Stimulated activated CD8-positive, alpha-beta memory T cell treated with anti-CD3 and anti-CD28 coated beads, Interleukin-7, amount 100 ng/mL, for 48 hours (primary cell): Measurements from ENCODE around the gene NCF2.

ENCODE experiments used
- DNase-seq, 2 donors: peaks; one replicate each; pipeline ENCODE4 v3.0.0-alpha.2; 2020; ENCODE audit warnings: low read depth in 1 of 2; ENCODE audit errors: extremely low read depth in 1 of 2

NCF2 gene

DNA sequence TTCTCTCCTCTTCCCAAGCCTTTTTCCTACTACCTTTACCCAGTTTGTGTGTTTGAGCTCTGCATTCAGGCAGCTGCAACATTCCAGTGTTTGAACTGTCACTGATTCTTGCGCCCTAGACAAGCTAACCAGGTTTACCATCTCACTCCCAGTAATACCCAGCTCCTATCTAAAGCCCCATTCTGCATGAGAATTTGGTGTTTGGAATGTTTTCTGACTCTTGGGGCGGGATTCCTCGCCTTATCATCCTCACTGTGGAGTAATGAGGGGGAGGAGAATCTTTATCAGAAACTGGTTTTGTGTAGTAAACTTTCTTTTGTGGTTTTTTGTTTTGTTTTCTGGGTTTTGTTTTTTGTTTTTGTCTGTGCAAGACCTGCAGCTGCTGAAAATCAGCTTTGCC is 36.5 kb downstream of the NCF2 start:
- DNase-seq: no peak

DNA sequence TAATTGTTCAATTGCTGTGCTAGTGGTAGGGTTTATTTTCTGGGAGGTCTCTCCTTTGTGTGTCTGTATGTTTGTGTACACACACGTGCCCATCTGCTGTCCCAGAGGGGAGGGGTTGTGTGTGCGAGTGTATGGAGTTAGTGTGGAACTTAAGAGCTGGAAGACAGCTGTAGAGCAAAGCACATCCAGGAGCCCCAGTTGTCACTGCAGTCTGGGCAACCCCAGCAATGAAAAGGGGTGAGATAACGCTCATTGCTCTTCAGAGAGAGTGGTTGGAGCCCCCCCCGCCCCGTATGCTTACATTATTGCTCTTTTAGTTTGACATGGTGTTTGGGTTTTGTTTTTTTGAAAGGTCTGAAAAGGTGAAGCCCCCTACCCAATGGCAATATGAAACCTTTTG is 36.9 kb downstream of the NCF2 start:
- no peak for DNase-seq

DNA sequence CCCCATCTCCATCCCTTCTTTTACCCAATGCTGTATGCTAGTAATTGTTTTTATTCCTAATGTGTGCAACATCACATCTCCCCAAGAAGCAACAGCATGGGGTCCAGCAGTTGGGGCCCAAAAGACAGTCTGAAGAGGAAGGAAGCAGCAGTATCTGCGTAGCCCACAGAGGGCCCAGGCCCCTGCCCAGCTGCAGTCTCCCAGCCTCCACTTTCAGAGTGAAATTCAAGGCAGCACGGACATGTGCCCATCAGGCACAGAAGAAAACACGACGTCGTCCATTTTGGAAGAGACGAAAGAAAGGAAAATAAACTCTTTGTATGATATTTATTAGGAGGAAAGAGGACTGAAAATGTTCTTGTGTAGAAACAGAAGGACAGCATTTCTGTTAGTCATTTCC is 37.4 kb downstream of the NCF2 start:
- no peak for DNase-seq

DNA sequence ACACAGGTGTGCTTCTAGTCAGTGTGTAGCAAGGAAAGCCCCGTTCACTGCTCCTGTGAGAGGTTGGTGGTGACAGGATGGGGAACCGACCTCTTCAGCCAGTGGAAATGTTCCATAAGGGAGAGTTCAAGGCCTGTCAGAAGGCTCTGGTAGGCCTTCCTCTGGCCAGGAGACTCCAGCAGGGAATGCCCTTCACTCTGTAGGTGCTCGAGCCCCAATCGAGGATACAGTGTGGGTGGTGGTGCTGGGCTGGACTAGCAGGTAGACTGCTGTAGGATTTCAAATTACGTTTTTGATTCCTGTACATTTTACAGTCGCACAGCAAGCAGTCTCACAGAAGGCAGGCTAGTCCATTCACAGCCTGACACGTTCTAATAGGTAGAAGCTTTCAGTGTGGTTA is 37.8 kb downstream of the NCF2 start:
- no peak for DNase-seq

DNA sequence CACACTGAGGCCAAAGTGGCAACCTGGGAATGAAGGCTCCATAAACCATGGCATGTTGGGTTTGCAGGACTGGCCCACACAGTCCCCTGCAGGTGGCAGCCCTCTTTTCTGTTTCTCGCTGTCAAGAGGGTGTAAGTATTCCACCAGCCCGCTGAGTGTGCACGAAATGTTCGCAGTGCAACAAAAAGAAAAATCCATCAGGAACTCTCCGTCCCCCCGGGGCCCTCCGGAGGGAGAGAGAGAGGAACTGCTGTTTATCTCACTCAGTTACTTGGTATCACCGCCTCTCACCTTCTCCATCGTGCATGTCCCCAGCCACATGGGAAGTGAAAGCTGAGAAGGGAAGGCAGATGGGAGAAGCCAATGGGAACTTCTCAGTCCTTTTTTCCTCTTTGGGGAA is 38.3 kb downstream of the NCF2 start:
- DNase-seq: no peak

DNA sequence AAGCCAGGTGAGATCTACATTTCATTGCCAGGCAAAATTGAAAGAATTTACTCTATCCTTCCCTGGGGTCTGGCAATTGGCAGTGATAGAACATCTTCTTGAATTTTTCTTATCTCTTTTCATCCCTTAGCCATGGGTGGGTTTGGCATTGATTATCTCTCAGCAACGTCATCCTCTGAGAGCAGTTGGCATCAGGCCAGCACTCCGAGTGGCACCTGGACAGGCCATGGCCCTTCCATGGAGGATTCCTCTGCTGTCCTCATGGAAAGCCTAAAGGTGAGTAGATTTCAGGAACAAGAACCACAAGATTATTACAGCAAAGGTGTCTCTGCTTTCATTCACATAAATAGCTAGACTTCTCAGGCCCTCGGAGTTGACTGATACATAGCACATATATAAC is 39.3 kb downstream of the NCF2 start:
- no peak for DNase-seq

DNA sequence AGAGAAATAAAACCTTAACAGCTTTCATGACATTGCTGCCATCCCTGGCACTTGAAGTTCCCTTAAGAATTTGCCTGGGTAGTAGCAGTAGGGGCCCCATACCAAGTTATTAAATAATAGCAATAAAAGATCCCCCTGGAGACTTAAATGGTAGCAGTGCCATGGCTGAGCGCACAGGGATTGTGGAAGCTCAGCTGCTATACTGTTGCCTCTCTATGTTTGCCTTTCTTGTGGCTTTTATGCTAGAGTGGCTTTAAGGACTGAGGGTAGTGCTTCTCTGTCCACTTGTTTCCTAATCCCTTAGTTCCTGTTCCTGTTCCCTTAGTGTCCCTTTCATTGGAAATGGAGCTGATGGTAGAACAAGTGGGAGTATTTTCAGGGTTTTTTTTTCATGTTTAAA is 42.1 kb downstream of the NCF2 start:
- DNase-seq: no peak

DNA sequence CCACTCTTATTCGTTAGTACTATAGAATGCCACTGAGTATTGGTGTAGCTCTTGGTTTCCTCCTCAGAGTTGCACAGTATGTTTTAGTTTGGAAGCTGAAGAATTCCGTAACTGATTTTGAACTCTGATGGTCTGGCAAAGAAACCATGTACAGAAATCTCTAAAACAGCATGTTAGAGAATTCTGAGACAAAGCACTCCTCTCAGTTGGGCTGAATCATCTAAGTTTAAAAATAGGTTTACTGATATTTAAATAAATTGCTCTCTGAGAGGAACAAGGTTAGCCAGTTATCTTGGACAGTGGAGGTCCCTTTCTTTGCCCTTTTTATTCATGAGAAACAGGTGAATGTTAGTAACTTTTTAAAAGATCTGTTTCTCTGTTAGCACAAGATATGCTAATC is 43.8 kb downstream of the NCF2 start:
- DNase-seq: no peak

DNA sequence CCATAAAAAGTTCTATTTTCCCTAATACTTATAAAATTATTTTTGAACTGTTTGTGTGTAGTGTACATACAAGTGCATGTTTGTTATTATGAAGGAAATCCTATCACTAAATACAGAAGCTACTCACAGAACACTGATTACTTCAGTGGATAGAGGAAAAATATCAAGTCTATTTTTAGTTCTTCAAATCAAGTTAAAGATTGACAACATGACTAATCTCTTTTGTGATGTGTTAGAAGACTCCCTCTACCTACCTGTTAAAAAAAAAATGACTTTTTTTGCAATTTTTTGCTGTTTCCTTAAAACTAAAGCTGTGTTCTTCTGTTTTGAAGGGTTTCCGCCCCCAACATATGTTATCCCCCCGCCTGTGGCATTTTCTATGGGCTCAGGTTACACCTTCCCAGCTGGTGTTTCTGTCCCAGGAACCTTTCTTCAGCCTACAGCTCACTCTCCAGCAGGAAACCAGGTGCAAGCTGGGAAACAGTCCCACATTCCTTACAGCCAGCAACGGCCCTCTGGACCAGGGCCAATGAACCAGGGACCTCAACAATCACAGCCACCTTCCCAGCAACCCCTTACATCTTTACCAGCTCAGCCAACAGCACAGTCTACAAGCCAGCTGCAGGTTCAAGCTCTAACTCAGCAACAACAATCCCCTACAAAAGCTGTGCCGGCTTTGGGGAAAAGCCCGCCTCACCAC is 45.5 kb downstream of the NCF2 start:
- no peak for DNase-seq

DNA sequence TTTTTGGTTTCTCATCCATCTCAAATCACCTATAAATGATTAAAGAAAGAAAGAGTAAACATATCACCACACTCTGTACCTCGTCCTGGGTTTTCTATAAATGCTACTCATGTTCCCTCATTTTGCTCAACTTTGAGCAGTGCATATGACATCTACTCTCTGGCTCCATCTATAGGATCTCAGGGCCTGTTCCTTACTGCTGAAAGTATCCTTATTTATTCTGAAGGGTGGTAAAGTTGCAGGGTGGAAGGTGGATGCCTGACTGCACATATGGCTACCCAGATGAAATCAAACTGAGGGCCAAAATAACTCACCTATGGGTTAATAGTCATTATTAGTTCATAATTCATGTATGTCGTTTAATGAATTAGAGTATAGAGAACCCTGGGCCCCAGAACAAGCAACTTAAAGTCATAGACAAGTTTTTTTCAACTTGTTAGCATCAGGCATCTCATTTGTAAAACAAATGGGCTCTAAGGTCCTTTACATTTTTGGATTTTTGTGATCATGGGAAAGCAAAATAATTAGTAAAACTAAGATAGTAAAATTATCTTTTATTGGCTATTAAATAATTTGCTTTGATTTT is 46.5 kb downstream of the NCF2 start:
- no peak for DNase-seq

DNA sequence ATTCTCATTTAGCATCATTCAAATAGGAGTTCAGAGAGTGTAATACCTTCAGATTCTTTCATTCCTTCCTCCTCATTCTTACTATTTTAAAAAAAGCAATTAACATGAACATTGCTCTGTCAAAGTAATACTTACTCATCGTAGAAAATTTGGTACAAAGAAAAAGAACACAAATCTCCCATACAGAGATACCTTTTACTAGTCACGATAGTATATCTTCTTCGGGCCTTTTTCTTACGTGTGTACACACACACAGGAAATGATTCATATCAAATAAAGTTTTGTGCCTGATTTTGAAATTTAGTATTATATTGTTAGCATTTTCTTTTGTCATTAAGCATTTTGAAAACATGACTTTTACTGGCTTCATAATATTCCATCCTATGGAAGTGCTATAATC is 52.9 kb downstream of the NCF2 start:
- DNase-seq: no peak

DNA sequence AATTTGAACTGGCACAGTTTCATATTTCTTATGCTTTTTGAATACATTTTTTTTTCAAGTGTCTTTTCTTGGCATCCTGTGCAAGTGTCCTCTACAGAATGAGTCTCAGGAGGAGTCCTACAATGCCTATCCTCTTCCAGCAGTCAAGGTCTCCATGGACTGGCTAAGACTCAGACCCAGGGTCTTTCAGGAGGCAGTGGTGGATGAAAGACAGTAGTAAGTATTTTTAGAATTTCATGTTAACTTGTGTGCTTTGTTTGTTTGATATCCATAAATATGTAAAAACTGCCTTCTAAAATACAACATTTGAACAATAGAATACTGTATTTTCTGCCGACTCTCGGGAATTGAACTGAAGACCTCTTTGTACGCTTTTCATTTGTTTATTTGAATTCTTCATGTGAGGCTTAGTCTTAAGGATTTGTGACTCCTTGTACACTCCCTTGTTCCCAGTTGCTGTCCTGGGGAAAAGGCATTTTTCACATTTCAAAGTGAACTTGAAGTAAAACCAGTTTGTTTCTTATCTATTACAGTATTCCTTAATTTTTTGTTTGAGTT is 56.6 kb downstream of the NCF2 start:
- no peak for DNase-seq

DNA sequence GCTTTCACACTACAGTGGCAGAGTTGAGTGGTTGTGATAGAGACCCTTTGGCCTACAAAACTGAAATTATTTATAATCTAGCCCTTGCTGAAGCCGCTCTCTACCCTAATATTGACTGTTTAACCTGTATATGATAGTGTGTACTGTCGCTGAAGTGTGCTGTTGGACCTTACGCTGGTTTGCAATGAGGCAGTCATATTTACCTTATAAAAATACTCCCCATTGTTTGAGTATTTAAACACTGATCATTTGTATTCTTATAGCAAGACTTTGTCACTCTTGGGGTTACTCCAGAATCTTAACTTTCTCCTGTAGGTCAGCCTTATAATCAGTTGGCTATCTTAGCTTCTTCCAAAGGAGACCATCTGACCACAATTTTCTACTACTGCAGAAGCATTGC is 61.7 kb downstream of the NCF2 start:
- DNase-seq: no peak

DNA sequence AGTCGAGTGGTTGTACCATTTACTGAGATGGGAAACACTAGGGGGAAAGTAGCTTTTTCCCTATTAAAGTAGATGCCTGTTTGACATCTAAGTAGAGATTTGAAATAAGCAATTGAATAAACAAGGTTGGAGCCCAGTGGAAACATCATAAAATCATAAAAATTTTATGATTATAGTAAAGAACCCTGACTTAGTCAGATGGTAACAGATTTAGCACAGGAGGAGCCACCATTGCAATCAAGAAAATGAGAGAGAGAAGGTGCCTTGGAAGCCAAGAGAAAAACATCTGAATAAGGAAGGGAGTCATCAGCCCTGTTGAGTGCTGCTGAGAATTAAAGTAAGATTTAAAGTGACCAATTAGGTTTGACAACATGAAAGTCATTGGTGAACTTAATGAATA is 68.2 kb downstream of the NCF2 start:
- DNase-seq: no peak

DNA sequence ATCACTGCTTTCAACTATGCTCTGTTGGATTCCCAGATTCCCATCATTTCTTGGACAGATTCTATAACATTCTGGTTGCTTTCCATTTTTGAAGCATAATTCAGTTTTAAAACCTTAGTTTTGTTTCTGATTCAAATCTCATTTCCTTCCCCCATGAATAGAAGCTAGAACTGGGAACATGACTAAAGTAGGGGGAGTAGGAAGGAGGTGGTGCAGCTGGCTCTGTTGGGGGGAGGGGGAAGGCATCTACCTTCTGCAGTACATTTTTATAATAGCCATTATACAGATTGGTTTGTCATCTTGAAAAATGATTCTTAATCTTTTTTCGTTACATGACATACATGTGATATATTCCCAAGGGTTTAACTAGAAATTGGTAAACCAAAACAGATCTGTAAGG is 69.9 kb downstream of the NCF2 start:
- no peak for DNase-seq

DNA sequence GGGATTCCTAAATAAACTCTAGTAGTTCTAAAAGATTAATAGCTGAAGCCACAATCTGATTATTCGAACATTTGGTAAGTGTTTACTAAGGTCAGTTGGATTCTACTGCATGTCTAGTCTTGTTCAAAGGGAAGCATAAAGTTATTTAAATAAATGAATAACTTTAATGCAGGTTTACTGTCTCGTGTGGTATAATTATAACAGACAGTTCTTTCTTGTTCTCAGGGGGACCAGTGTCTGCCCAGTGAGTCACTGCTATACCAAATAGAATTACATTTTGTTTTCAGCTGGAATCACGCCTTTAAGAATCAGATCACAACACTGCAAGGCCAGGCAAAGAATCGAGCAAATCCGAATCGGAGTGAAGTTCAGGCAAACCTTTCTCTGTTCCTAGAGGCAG is 72.9 kb downstream of the NCF2 start:
- DNase-seq: no peak

DNA sequence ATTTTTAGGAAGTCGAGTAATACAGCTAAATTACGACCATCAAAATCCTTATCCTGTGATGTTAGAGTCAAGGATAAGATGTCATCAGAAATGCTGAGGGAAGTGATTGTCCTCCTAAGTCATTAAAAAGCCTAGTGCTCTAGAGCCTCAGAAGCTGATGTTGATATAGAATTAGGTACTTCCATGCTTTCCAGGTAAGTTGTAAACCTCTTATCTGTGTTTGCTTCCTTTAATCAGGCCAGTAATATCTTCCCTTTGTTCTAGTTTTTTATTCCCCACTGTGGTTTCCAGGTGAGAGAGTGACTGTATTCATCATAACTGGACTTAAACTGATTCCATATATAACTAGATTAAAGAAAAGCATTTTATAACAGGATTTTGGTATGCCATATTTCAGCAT is 73.5 kb downstream of the NCF2 start:
- no peak for DNase-seq

DNA sequence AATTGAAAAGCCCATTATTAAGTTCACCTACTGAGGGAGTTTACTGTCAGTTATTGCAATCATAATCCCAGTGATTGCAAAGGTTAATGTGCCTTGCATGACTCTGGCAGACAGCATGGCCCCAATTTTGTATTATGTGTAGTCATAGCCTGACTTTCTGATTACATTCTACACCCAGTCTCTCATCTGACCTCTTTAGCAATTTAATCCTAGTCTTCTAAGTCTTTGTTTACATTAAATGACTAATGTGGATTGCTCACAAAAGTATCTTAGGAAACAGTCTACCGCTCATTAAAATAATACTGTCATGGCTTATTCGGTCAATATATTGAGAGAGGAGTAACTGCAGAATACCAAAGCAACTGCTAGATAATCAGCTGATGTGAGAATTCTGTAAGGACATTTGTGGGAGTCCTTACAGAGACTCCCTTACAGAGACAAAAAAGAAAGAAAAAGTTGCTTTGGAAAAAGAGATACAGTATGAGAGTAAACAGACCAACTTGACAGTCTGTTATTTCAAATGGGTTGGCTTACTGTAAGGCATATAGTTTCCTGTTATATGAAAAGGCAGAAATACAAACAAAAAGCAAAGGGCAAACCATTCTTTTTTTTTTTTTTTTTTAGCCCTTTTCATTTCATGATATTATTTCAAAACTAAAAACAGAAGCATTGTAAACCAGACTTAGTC is 75.1 kb downstream of the NCF2 start:
- DNase-seq: no peak

DNA sequence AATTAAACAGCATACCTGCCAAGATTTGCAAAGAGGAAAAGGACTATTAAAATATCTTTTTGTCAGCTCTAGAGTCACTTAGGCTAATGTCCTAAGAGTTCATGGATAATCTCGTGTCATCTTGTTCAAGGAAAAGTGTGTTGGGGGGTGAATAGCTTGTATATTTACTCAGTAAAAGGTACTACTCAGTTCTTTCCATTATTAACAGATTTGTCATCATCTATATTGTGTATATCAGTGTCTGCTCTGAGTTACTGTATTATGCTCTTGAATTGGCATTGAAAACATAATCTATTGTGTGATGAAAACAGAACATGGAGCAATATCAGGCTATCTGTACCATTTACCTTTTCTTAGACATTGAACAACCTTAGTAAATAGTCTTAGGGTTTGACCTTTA is 76.0 kb downstream of the NCF2 start:
- DNase-seq: no peak

DNA sequence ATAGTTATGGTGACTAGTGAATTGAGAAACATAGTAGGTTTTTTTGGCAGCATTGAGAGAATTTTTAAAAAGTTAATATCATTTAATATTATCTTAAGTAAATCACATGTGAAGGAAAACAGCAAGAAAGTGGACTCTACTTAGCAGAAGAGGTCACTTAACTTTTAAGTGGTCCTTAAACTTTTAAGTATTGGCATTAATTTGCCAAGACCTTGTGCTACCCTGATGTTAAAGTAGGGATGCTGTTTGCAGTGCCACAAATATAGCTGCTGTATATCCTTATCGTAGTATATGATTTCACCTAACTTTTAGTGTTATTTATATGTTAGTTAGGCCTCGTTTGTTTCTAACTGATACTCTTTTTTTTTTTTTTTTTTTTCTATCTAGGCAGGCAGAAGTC is 77.8 kb downstream of the NCF2 start:
- no peak for DNase-seq

DNA sequence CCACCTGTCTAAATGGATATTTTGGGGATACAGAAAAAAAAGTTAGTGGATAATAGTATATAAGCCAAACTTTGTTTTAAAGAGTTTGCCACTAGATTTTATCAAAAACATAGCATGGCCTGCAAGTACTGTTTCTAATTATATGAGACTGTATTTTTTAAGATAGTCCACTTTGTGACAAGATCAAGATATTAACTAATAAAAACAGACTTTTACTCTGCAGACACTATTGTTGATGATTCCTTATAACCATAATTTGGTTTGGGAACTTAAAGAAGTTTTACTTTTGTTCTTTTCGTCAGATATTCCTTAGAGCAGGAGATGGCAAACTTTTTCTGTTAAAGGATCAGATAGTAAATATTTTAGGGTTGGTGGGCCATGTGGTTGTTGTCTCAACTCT is 81.6 kb downstream of the NCF2 start:
- DNase-seq: no peak

DNA sequence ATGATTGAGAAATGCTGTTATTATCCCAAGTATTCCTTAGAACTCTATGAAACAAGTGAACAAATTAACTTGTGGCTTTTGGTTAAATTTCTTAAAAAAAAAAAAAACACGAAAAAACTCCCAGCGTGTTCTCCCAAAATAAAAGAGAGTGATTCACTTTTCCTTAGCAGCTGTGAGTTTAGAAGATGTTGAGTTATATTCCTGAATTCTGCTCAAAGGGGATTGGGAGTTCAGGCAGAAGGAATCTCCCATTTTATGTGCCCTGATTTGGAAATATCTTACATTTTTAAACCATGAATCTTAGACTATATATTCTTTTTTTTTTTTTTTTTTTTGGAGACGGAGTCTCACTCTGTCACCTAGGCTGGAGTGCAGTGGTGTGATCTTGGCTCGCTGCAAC is 83.7 kb downstream of the NCF2 start:
- DNase-seq: no peak
